Measurements from ENCODE around the gene CREB1.
"Not testable (repeated sequence)": the region's sequence is repeated elsewhere in the genome, so short reads cannot be mapped to it uniquely, and the experiment has no call there.

CREB1 gene

GRCh38 chr2:207630491-207630890, 100.7 kb downstream of the CREB1 start:
- Mint-ChIP-seq H3K4me3 (no peak overlapping the region), H3K36me3 (ENCODE audit: low read depth) (no peaks in the 10 kb centered on the region), H3K27me3 (ENCODE audit: low read depth) (peaks cover 7% of the 10 kb centered on the region), H3K4me1 (peaks cover 5% of the 10 kb centered on the region), H3K27ac (no peak overlapping the region), H3K9me3 (no peaks in the 10 kb centered on the region)
- TF ChIP-seq, protein P1, sequence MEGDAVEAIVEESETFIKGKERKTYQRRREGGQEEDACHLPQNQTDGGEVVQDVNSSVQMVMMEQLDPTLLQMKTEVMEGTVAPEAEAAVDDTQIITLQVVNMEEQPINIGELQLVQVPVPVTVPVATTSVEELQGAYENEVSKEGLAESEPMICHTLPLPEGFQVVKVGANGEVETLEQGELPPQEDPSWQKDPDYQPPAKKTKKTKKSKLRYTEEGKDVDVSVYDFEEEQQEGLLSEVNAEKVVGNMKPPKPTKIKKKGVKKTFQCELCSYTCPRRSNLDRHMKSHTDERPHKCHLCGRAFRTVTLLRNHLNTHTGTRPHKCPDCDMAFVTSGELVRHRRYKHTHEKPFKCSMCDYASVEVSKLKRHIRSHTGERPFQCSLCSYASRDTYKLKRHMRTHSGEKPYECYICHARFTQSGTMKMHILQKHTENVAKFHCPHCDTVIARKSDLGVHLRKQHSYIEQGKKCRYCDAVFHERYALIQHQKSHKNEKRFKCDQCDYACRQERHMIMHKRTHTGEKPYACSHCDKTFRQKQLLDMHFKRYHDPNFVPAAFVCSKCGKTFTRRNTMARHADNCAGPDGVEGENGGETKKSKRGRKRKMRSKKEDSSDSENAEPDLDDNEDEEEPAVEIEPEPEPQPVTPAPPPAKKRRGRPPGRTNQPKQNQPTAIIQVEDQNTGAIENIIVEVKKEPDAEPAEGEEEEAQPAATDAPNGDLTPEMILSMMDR (IDR thresholded peaks at IDR 0.05; ENCODE audit: unreplicated experiment in 3 of 3), result no peak

- Mint-ChIP-seq H3K27me3 (ENCODE audit: low read depth) (no peaks in the 10 kb centered on the region), H3K9me3 (no peaks in the 10 kb centered on the region), H3K4me3 (no peak overlapping the region), H3K27ac (peak overlapping the region; percentile 5 to 70 (median 50)), H3K36me3 (ENCODE audit: low read depth) (no peaks in the 10 kb centered on the region), H3K4me1 (no peaks in the 10 kb centered on the region)
- TF ChIP-seq, protein P1 (IDR thresholded peaks at IDR 0.05; ENCODE audit: unreplicated experiment in 3 of 3), result no peak
These were observed 103.1 kb downstream of the CREB1 start for GRCh38 chr2:207632575-207633493.

- no peaks in the 10 kb centered on the region for H3K27me3 Mint-ChIP-seq (ENCODE audit: low read depth)
- no peaks in the 10 kb centered on the region for H3K36me3 Mint-ChIP-seq (ENCODE audit: low read depth)
- no peaks in the 10 kb centered on the region for H3K9me3 Mint-ChIP-seq
- H3K4me3 Mint-ChIP-seq, result no peak overlapping the region
- H3K4me1 Mint-ChIP-seq, result no peaks in the 10 kb centered on the region
- TF ChIP-seq, protein P1 (IDR thresholded peaks at IDR 0.05; ENCODE audit: unreplicated experiment in 3 of 3), result no peak
- no peak overlapping the region for H3K27ac Mint-ChIP-seq
These were observed 103.9 kb downstream of the CREB1 start for GRCh38 chr2:207633686-207634085.

DNA sequence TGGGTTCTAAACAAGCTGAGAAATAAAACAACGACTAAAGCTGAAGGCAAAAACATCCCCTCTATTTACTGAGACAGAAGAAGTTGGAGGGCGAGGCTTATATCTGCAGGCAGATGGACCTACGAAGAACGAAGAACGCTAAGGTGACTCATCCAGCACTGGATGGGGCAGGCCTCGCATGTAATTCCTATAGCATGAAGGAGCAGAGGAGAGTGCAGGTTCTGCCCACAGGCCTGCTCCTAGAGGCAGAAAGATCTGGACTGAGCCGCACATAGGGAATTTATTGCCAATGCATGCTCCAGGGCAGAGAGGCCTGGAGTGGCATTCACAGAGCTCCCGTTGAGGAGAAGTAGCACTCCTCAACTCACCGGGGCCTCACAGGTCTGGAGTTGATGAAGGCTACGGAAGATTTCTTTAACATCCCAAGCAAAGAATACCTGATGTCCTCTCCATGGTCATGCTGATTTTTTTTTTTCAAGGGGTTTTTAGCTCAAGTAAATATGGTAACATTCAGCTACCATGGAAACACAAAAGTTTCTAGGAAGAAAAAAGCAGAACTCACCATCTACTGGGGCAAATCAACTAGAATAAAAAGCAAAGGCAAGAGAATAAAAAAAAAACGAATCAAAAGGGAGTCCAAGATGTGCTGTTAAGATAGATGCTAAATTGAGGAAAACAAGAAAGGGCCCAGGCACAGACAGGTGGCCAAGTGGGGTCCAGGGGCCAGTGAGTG, 105.9 kb downstream of the CREB1 start:
- Mint-ChIP-seq H3K4me3 (no peak overlapping the region), H3K4me1 (no peaks in the 10 kb centered on the region), H3K36me3 (ENCODE audit: low read depth) (no peaks in the 10 kb centered on the region), H3K9me3 (no peaks in the 10 kb centered on the region), H3K27ac (no peak overlapping the region), H3K27me3 (ENCODE audit: low read depth) (no peaks in the 10 kb centered on the region)
- TF ChIP-seq, protein P1 (IDR thresholded peaks at IDR 0.05; ENCODE audit: unreplicated experiment in 3 of 3), result no peak

GRCh38 chr2:207639288-207639687, 109.5 kb downstream of the CREB1 start:
- H3K9me3 Mint-ChIP-seq; H3K36me3 Mint-ChIP-seq (ENCODE audit: low read depth); H3K27ac Mint-ChIP-seq; H3K27me3 Mint-ChIP-seq (ENCODE audit: low read depth); H3K4me1 Mint-ChIP-seq; H3K4me3 Mint-ChIP-seq: not testable (repeated sequence)

- Mint-ChIP-seq H3K9me3 (peaks cover 8% of the 10 kb centered on the region), H3K4me3 (no peak overlapping the region), H3K27ac (no peak overlapping the region), H3K36me3 (ENCODE audit: low read depth) (no peaks in the 10 kb centered on the region), H3K4me1 (no peaks in the 10 kb centered on the region), H3K27me3 (ENCODE audit: low read depth) (no peaks in the 10 kb centered on the region)
- TF ChIP-seq, protein P1 (IDR thresholded peaks at IDR 0.05; ENCODE audit: unreplicated experiment in 3 of 3), result no peak
These were observed 110.4 kb downstream of the CREB1 start for GRCh38 chr2:207640160-207640559.
